COR-L47 (cell line): ENCODE data around the gene ZIC2.

Source experiments
- DNase-seq: peaks from one replicate; lab custom pipeline; 2025; lab: John Stamatoyannopoulos, UW

Gene ZIC2

GRCh38 chr13:99974296-99974938, 7.2 kb upstream of the ZIC2 start:
- no peak for DNase-seq

DNA sequence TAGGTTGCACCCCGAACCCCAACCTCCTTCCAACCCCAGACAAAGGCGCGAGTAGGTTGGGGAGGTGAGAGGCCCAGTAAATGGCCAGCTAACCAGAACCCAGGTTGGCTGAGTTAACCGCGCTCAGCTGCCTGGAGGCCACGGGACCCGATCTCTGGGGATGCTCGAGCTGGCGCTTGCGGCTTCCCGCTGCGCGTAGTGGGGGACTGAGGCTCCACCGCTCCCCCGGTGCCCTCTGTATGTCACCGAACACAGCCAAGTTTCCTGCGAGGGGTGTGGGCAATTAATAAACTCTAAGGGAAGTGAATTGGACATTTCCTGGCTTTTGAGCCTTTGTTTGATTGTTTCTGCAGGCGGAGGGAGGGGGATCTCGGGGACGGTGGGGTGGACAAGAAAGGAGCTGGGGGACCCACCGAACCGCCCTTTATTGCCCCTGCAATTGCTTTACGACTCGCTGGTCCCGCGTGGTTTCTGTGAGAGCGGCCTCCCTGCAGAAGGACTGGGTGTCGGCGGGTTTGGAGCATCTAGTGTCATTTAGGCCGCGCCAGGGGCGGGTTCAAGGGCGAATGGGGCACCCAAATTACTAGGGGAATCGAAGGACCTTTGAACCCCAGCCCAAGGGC, 6.5 kb upstream of the ZIC2 start:
- DNase-seq, result no peak

- DNase-seq, result no peak
Measured at GRCh38 chr13:99975626-99976025, 6.0 kb upstream of the ZIC2 start.

- DNase-seq, result no peak
Measured at GRCh38 chr13:99976575-99976974, 5.0 kb upstream of the ZIC2 start.

GRCh38 chr13:99977334-99977911, 4.2 kb upstream of the ZIC2 start:
- DNase-seq, result no peak

DNA sequence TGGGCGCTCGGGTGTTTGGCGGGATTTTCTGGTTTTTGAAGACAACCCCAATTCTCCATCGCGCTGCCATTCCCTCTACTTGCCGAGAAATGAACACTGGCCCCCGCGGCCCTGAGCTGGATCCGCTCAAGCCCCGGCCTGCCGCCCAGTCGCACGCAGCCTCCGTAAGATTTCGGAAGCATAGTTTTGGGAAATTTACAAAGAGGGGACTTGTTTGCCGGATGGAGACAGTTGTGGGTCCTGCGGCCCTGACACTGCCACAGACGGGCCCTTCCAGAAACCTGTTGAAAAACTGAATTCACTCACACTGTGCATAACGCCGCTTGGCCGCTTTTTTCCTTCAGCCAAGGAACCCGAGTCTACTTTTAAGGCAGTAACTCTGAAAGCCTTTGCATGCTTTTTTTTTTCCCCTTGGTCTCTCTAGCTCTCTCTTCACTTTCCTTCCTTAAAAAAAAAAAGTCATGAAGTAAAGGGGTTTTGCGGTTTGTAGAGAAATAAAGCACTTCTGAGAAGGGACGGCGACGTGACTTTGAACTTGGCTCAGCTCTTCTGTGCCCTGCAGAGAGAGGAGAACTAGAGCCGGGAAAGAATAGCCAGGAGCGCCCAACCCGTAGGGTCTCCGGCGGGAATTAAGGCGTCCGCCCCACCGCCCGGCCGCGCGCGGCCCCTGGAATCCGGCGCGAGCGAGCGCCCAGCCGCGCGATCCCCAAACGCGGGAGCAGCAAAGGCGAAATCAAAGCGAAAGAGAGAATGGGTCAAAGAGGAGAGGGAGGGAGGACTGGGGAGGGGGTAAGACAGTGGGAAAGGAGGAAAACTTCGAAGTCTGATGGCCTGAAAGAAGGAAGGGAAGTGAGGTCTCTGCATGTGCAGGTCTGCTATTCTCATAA, 3.4 kb upstream of the ZIC2 start:
- DNase-seq, result no peak

- DNase-seq, result peak; percentile 64
Measured at GRCh38 chr13:99978799-99979452, 2.7 kb upstream of the ZIC2 start.

DNA sequence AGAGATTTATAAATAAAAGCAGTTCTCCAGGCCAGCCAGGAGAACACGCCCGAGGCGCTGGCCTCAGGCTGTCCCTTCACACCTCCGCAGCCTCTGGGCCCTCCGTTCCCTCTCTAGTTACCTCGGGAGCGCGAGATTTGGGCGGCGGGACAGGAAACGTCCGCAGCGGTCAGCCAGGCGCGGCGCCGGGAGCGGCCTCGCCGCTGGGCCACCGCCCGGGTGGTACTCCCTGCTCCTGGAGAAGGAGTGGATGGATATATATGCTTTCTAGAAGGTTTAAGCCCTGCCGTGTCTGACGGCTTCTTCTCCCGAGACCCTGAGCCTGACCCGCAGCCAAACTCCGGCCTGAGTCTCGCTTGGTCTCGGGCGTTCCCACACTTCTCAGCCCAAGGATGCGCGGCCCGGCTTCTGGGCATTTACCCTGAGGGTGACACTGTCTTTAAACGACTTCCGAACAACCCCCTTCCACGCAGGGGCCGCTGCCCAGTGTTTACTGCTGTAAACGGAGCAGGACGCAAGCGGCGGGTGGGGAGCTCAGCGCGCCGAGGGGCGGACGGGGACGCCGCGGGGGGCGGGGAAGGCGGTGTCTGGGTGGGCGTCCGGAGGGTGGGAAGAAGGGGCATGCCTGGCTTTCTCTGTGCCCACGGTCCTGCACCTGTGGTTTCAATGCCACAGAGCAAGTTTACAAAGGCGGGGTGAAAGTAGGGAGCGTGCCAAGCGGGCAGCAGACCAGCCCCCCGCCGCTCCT, 2.0 kb upstream of the ZIC2 start:
- peak; percentile 82 for DNase-seq

- DNase-seq, result peak; percentile 92
Measured at GRCh38 chr13:99980201-99980823, 1.3 kb upstream of the ZIC2 start.

DNA sequence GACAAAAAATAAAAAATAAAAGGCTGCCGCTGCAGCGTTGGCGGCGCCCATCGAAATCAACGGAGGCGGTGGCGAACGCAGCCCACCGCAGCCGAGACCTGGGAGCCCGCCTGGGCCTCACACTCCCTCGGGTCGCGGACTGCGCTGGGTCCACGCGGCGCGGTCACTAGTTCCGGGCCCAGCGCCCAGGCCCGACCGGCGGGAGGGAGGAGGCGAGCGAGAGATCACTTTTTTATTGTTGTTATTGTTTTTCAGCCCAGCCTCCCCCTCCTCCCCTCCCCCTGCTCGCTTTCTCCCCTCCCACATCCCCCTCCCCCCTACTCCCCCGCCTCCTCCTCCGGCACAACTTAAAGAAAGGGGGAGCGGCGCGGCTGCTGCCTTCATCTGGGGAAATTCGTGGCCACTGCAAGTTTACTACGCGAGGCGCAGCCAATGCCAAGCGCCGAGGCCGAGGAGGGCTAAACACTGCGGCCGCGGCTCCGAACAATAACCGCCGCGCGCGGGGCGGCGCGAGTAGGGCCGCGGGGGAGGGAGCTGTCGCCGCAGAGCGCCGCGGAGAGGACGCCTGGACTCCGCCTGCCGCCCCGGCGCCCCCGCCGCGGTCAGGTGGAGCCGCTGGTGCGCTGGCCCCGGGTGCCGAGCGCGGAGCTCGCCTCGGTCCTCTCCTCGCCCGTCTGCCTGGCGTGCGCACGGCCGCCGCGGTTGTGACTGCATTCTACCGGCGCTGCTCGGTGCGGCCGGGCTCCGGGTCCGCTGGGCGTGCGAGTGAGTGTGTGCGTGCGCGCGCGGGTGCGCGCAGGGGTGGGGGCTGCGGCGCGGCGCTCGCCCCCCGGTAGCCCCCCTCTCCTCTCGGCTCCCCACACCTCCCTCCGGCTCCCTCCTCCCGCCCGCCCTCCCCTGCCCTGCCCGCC, 505 bp upstream of the ZIC2 start:
- DNase-seq, result peak; percentile 92

GRCh38 chr13:99982036-99982730, 599 bp downstream of the ZIC2 start:
- DNase-seq, result no peak

DNA sequence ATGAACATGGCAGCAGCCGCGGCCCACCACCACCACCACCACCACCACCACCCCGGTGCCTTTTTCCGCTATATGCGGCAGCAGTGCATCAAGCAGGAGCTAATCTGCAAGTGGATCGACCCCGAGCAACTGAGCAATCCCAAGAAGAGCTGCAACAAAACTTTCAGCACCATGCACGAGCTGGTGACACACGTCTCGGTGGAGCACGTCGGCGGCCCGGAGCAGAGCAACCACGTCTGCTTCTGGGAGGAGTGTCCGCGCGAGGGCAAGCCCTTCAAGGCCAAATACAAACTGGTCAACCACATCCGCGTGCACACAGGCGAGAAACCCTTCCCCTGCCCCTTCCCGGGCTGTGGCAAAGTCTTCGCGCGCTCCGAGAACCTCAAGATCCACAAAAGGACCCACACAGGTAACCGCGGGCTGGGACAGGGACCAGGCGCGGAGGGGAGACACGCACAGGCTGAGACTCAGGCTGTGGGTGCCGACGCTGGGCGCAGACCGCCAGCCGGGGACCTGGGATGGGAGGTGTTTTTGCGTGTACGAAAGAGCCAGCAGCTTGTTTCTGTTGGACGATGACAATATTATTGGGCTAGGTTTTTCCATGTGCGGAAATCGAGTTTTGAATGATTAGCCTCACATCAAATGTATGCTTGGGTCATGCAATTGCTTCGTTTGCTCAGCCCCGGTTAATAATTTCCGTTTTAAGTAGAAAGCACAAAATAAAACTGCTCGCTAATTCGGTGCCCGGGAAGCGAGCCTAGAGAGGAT, 1.3 kb downstream of the ZIC2 start:
- DNase-seq, result no peak

GRCh38 chr13:99983499-99984401, 2.2 kb downstream of the ZIC2 start:
- DNase-seq, result no peak

- no peak for DNase-seq
Measured at GRCh38 chr13:99984461-99985240, 3.1 kb downstream of the ZIC2 start.

- DNase-seq, result no peak
Measured at GRCh38 chr13:99985241-99985874, 3.8 kb downstream of the ZIC2 start.

DNA sequence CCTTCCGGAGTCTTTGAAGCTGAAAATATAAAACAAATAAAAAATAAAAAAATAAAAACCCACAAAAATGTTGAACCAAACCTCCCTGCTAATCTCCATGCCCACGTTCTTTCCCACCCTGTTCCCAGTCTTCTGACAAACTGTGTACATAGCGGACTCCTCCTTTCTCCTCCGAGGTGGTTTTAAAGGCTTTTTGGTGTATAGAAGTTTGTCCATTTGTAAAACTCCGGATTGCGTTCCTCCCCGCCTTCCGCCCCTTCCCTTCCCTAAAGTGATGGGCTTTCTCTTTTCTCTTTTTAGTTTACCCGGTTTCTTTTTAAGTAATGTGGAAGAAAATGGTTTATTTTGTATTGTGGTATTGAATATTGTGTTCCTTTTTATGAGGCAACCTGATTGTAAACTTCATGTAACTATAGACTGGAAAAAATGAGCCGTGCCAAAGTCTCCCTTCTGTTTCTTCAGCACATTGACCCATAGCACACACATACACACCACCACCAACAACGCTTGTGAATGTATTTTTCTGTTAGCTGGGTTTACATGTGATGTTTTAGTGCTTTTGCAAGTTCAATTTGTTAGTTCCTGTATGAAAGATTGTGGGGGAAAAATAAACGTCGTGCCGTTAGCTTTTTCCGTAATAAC, 4.4 kb downstream of the ZIC2 start:
- DNase-seq, result no peak
